Measurements from ENCODE around the gene MCHR2.

The MCHR2 gene

DNA sequence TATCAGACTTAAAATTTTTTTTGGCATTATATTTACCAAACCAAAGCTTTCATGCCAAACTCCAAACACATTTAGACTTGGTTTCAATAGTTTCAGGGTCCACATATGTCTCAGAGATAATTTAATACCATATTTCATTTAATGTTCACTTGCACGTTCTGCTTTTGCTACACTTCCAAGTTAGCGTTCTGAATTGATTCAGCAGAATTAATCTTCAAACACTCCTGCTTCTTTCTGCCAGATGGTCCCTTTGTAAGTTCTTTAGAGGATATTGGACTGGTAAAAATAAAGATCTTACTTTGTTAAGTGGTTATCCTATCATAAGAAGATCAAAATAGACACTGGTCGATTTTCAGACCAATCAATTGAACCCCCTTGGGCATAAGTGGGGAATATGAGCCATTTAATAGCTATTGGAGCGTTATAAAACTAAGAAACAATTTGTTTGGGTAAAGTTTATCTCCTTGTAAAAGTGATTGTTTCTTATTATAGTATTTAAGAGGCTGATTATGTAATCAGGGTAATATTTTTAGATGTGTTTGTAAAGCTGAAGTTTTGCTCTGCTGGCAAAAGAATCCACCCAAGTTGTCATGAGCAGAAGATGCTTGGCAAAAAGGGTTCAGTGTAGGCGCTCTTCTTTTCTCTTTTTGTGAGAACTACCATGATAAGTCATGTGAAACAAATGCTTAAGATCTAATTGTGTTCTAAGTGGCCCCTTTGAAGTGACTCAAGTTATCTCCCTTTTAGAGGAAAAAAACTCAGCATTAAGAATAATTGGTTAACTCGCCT, 92.2 kb downstream of the MCHR2 start:
- DNase-seq = no peak

DNA sequence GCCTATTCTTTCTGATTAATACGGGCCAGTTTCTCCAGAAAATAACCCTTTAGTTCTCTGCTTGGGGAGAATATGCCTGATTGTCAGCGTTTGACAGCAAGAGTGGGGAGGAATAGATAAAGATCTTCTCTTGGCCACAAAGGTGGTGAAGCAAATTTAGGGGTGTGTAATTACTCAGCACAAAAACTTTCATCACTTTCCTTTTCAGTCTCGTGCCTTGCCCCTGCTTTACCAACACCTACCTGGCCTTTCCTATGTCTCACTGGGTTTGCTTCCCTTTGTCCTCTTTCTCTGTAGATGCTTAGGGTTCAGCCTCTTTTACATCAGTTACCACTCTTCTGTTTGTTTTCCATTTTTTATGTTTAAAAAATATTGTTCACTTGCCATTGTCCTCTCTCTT, 99.2 kb downstream of the MCHR2 start:
- no peak for DNase-seq

- DNase-seq = no peak
Observed at GRCh38 chr6:99887066-99887465, 107.0 kb downstream of the MCHR2 start.

DNA sequence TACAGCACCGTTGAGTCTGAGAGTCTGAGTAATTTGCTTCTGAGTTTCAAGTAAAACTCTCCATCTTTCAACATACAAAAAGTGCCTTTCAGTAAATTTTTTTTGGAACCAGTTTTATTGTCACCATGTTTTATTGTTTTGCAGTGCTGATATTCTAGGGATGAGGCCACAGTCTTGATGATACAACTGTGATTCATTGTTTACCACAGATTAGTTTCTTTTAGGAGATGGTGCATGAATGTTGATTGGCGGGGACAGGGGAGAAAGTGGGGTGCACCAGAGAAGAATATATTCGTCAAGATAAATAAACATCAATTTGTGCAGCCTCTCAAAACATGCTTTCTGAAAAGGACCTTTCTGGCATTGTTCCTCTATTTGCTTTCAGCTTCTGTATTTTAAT, 109.0 kb downstream of the MCHR2 start:
- DNase-seq = no peak

GRCh38 chr6:99882128-99882702, 111.8 kb downstream of the MCHR2 start:
- DNase-seq = no peak

DNA sequence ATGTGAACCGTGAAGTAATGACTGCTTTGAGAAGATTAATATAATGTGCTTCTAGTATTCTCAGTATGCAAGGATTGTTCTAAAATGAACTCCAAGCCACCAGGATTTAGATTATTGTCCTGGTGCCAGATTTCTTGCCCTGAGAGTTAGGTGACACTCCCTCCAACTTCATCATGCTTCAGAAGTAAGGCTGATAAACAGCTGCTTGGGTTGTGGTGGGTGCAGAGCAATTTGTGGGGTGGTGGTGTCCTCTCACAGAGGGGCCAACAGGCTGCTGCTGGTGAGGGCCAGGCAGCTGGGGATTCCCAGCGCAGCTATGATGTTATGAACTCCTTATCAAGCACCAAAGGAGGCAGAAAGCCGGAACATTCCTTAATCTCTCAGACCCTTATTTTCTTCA, 114.6 kb downstream of the MCHR2 start:
- no peak for DNase-seq

GRCh38 chr6:99875068-99875467, 119.0 kb downstream of the MCHR2 start:
- DNase-seq = no peak

DNA sequence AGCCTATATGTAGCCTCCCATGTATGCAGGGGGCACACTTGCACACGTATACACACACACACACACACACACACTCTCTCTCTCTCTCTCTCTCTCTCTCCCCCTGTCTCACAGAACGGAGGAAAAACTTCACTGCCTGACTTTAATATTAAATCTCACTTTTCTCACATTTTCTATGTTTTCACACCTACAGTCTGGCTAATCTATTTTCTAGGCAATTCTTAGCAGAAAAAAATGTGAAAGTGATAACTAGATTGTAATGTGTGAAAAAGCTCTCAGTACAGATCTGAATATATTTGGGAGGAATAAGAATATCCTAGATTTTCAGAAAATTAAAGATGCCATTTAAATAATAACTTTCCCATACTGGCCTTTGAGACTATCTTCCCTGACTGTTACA, 120.9 kb downstream of the MCHR2 start:
- no peak for DNase-seq

GRCh38 chr6:99871641-99872040, 122.4 kb downstream of the MCHR2 start:
- DNase-seq = no peak
